ENCODE measurements around the gene CYP3A4. TPM values are rescaled to one million over a fixed set of nuclear protein-coding genes. Genes with fewer than 3 reads are reported as not detected.
"Not testable (repeated sequence)": the region's sequence is repeated elsewhere in the genome, so short reads cannot be mapped to it uniquely, and the experiment has no call there.

The CYP3A4 gene
- polyA plus RNA-seq, 4 donors = 0.20 to 0.46 (median 0.24) TPM

DNA sequence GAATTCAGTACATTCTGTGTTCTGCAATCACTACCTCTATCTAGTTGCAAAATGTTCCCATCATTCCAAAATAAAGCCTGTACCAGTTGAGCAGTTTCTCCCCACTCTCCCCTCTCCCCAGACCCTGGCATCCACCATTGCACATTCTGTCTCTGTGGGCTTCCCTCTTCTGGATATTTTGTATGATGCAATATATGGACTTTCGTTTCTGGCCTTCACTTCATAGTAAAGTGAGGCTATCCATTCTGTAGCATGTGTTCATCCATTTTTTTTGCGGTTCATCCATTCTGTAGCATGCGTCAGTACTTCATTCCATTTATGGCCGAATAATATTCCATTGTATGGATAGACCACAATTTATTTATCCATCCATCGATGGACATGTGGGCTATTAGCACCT is 9.5 kb upstream of the CYP3A4 start:
- no peak for DNase-seq (ENCODE audit: low read depth in 4 of 4, low spot score in 2 of 4)

DNA sequence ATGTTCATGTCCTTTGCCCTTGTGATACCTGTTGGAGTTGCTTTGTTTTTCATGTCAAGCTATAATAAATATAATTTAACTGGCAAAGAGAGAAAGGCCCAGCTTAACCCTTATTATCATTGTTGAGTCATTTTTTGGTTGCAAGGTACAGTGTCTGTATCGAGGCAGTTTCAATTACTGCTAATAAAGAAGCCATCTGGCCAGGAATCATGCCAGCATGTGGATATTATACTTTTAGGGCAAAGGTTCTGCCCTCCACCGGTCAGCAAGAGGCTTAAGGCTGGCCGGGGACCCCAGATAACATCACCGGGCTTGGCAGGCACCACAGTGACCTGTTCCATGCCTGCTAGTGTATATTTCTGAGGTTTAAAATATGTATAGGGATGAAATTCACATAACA is 9.0 kb upstream of the CYP3A4 start:
- no peak for DNase-seq (ENCODE audit: low read depth in 4 of 4, low spot score in 2 of 4)

DNA sequence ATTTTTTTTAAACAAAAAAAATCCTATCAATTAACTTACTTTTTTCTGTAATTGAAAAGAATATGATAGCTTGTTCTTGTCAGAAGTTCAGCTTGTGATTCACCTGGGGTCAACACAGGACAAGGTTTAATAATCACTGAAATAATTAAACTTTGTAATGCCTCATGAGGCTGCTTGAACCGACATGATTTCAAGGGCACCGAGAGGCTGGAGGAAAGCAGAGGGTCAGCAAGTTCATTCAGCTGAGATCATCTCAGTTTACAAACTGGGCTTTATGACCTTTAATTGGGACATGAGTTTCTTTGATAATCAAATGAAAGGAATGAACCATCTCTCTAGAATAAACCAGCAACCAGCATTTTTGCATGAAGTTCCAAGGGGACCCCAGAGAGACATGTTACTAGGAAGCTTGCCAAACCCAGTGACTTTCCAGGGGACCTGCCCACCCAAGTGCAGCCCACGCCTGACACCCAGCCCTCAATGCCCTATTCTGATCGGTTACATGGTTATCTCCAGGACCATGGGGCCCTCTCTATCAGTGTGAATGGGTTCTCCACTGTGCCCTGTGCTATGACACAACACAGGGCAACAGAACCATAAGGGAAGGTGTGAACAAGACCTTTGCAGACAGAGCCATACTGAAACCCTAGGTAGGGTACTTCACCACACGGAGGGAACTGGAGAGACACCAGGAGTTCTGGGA is 7.8 kb upstream of the CYP3A4 start:
- no peak for DNase-seq (ENCODE audit: low read depth in 4 of 4, low spot score in 2 of 4)

DNA sequence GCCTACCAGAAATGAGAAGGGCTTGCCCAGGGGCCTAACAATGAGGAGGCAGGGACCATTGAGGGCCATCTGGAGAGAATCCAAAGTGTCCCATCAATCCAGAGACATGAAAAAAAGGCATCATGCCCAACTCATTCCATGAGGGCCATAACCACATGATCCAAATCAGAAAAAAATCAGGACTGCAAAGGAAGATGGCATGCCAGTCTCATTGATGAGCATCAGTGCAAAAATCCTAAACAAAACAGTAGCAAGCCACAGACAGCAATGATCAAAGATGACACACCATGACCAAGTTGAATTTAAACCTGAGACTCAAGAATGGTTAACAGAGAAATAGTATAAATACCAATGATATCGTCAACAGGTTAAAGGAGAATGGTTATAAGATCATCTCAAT is 7.0 kb upstream of the CYP3A4 start:
- no peak for DNase-seq (ENCODE audit: low read depth in 4 of 4, low spot score in 2 of 4)

DNA sequence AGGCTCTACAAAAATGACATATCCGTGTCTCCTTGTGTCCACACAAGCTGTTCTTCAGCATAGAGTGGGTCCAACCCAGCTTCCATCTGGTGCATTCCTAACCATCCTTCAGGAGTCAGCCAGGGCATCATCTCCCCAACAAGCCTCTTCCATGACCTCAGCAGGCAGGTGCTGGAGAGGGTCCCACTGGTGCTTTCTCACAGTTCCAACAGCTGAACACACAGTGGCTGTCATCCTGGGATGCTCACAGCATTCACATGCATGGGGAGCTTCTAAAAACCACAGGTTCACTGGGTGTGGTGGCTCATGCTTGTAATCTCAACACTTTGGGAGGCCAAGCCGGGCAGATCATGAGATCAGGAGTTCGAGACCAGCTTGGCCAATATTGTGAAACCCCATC is 6.4 kb upstream of the CYP3A4 start:
- DNase-seq (ENCODE audit: low read depth in 4 of 4, low spot score in 2 of 4) = no peak

DNA sequence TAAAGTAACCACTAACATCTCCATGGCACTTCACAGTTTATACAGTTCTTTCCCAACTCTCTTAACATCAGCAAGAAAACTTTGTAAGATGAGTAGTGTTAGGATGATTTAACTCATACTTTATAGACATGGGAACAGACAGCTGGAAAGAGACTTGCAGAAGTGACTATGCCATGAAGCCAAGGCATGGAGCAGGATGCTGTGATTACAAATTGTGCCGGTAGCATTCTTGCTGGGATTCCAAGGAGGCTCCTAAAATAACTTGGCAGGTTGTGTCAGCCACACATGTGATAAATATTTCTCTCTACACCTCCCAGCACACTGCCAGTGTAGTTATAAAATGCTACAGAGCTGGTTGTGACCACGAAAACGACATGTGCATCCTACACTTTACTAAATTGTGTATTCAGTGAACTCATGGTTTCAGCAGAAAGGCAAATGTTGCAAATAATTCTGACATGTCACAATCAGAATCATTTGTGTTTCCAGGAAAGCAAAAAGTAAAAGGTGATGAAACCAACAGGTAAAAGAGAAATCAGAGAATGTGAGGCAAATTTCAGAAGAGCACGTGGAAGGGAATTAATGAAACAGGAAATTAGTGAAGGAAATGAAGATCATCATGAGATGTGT is 5.6 kb upstream of the CYP3A4 start:
- DNase-seq (ENCODE audit: low read depth in 4 of 4, low spot score in 2 of 4) = no peak

DNA sequence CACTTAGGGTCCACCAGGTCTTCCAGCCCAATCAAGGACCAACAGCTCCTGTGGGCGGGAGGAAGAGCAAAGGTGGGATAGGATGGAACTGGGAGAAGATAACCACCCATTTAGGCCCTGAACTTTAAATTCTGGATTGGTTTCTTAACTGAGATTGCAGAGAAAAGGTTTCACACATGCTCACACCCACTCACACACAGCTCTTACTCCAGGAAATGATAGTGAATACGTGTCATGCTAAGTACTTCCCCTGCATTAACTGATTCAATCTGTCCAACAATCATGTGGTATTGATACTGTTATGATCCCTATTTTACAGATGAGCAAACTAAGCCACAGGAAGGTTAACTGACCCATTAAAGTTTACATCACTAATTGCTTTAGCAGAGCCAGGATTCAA is 4.6 kb upstream of the CYP3A4 start:
- no peak for DNase-seq (ENCODE audit: low read depth in 4 of 4, low spot score in 2 of 4)

DNA sequence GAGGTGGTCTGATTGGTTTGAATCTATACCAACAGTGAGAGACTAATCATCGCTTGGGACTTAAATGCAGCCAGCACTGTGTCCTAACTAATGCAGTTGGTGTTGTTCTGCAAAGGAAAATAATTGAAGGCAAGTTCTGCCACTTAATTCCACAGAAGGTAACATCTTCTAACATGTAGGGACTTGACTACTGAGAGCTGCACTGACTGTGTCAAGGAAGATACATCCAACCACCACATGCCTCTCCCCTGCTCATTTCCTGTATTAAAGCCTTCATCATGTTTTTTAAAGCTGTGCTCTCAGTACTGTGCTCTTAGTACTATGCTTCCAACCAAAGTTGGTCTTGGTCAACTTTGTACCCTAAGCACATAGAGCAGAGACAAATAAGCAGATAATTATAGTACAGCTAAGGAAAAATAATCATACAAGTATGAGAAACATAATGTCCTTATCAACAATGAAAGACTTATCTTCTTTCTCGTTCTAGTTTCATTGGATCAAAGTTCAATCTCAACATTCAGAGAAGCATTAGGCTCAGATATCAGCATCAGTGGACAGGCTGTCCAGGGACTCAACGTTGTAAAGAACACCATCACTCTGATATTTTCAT is 2.8 kb upstream of the CYP3A4 start:
- no peak for DNase-seq (ENCODE audit: low read depth in 4 of 4, low spot score in 2 of 4)

DNA sequence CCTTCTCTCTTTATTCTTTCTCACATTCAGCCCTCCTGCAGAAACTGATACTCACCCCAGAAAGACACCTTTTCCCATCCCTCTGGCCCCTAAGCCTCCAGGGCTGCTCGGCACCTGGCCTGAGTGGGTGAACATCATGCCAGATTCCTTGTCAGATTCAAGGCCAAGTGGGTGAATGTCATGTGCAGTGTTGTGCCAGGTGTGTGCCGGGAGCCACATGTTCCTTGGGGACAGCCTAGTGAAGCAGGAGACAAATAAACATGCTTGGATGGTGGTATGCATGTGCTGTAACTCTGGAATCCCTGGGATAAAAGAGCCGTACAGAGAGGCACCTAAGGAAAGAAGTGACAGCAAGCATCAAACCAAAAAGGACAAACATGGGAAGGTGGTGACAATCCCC is 1.7 kb upstream of the CYP3A4 start:
- not testable (repeated sequence) for DNase-seq (ENCODE audit: low read depth in 4 of 4, low spot score in 2 of 4)

DNA sequence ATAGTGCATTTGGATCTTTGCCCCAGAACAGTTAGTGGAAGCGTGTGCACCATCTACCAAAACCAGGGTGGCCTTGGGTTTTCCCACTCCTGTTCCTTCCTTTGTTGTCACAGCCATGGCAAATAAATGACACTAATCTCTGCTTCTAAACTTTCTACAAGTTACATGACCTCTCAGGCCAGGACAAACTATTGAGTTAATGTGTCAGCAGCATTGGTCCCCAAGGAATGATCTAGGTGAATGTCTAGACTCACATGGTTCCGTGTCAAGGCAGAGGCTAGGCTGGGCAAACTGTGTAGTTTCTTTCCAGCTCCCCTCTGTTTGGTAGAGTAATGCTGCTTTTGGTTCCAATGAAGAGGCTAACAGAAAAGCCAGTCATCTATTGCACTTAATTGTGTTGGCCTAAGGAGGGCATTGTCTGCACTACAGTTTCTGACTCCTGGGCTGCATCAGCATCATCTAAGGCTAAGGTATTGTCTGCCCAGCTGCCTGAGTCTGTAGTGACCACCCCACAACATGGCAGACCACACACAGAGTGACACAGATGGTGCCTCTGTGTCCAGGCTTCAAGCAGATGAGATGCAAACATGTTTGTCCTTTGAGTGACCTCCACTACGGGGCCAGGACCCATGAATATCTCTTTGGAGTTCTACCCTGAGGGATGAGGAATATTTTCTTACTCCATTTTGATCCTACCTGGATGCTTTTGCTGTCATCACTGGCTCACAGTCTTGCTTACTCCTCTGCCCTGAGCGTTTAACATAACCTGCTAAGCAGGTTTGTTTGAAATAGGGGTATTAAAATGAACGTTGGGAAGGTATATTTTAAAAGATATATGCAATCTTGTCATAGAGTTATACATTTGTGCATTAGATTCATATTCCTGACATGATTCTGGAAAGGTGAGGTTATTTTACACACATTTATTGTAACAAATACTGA is 1.7 kb downstream of the CYP3A4 start:
- DNase-seq (ENCODE audit: low read depth in 4 of 4, low spot score in 2 of 4) = no peak

DNA sequence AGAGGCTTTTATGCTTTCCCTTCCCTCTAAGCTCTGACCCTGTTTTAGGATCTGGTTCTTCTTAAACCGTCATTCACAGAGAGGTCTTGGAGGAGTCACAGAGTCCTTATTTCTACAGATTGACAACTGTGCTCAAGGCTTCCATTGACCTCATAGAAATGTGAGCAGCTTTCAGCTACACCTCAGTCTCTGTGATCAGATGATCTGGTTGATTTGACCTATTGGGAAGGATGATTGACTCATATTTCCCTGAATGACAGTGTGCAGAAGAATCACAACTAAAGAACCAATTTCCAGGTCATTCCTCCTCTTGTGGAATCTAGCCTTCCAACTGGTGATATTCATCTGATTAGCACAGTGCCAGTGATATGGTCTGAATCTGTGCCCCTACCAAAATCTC is 3.4 kb downstream of the CYP3A4 start:
- DNase-seq (ENCODE audit: low read depth in 4 of 4, low spot score in 2 of 4) = no peak

DNA sequence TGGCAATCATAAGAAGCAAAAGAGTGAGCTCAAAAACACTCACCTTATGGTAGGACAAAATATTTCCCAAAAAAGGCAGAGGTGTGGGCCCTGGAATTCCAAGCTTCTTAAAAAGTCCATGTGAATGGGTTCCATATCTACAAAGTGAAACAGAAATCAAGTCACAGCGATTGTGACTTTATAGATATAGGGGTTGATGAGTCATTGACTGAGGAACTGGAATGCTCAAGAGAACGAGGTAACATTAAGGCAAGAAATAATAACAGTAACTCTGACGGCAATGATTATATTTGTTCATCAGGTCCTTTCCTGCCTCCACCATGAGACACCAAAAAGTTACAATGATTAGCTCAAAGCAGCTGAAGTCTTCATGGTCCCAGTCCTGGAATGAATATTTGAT is 4.0 kb downstream of the CYP3A4 start:
- no peak for DNase-seq (ENCODE audit: low read depth in 4 of 4, low spot score in 2 of 4)

DNA sequence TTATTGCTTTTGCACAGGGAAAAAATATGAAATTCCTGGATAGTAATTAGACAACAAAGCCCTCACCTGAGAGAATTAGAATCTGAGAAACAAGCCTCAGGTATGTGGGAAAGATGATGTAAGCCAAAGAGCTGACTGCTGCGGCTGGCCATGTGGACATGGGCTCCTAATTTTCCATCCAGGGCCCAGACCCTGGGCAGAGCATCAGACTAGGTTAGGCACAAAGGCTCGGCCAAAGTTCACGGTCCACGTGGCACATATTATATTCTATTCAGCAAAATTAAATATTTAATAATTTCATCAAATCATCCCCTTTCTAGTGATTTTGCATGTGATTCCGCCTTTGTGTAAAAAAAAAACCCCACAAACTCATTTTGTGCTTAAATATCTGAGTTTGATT is 5.1 kb downstream of the CYP3A4 start:
- no peak for DNase-seq (ENCODE audit: low read depth in 4 of 4, low spot score in 2 of 4)

DNA sequence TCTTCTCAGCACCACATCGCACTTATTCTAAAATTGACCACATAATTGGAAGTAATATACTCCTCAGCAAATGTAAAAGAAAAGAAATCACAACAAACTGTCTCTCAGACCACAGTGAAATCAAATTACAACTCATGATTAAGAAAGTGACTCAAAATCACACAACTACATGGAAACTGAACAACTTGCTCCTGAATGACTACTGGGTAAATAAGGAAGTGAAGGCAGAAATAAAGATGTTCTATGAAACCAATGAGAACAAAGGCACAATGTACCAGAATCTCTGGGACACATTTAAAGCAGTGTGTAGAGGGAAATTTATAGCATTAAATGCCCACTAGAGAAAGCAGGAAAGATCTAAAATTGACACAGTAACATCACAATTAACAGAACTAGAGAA is 10.6 kb downstream of the CYP3A4 start:
- not testable (repeated sequence) for DNase-seq (ENCODE audit: low read depth in 4 of 4, low spot score in 2 of 4)

DNA sequence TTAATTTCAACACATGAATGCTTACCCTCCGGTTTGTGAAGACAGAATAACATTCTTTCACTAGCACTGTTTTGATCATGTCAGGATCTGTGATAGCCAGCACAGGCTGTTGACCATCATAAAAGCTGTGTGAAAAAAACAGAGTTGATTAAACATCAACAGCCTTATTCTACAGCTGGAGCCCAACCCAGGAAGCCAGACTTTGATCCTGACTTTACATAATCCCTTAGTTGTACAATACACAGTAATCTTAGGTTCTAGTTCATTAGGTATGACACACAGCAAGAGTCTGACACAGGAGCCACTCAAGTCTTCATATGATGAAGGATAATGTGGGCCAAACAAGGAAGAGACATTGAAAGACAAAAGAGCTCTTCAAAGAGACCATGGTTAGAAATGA is 11.4 kb downstream of the CYP3A4 start:
- DNase-seq (ENCODE audit: low read depth in 4 of 4, low spot score in 2 of 4) = no peak

DNA sequence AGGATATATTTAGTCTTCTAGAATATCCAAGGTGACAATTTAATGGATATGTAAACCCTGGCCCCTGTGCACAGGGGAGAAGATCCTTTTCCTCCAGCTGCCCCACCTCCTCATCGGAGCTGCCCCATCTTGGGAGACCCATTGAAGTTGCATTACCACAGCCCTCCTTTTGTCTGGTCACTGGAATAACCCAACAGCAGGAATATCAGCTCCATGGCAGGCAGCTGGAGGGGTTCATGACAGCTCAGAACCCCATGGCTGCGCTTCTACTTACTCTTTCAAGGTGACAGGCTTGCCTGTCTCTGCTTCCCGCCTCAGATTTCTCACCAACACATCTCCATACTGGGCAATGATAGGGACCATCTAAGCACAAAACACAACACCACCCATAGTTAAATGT is 14.5 kb downstream of the CYP3A4 start:
- not testable (repeated sequence) for DNase-seq (ENCODE audit: low read depth in 4 of 4, low spot score in 2 of 4)

DNA sequence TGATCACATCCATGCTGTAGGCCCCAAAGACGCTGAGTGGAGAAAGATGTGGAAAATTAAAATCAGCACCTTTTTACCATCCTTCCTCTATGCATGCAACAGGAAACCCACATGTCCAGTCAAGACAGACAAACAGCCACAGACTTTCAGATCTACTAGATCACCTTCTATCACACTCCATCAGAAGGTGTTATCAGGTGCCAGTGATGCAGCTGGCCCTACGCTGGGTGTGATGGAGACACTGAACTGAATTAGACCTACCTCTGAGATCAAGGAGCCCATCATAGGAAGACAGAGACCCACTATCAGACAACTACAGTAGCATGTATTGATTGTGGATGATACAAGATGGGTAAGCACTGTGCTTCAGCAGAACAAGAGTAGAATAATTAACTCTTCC is 15.5 kb downstream of the CYP3A4 start:
- no peak for DNase-seq (ENCODE audit: low read depth in 4 of 4, low spot score in 2 of 4)

DNA sequence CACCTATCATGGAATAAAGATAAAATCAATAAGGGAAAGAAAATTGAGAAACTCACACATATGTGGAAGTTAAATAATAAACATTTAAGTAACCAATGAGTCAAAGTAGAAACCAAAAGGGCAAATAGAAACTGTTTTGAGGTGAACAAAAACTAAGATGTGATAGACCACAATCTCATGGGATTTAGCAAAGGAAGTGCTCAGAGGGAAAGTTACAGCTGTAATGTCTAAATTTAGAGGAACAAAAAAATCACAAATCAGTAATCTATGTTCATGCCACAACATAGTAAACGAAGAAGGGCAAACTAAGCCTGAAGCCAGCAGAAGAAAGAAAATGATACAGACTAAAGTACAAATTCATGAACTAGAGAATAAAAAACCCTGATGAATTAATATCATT is 16.3 kb downstream of the CYP3A4 start:
- no peak for DNase-seq (ENCODE audit: low read depth in 4 of 4, low spot score in 2 of 4)

DNA sequence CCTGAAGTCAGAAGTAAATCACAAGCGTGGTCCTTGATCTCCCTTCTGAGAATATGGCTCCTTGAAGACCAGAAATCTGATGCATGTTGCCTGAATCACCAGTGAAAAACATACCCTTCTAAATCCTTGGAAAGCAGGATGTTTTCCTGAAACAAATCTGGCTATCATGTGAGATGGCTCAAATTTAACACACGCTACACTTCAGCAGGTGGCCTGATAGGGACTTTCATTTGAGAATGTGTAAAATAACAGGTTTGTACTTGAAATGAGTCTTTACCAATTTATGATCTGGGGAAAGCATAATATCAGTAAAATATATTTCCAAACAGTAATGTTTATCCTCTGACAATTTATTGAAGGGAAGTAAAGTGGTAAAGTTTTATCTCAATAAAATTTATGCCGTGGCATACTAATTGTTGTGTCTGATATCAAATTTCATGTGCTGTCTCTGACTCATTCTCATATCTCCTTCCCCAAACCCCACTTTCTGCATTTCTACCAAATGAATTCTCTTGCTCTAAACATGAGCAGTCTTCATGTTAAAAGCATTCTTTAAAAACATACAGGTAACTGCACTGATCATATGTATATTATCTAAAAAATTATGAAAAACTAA is 17.4 kb downstream of the CYP3A4 start:
- DNase-seq (ENCODE audit: low read depth in 4 of 4, low spot score in 2 of 4) = no peak

DNA sequence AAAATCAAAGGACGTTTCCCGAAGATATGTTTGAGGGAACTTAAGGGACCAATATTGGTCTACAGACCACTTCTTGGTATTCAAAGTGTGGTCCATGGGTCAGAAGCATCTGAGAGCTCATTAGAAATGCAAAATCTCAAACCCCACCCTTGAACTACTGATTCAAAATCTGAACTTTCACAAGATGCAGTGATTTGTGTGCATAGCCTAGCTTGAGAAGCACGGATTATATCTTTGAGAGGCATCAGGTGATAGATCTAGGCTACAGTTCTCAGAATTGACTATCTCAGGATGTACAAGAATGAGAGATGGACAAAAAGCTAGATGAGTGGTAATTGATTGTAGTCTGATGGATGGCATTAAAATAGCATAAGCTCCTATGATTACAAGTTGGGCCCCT is 19.5 kb downstream of the CYP3A4 start:
- no peak for DNase-seq (ENCODE audit: low read depth in 4 of 4, low spot score in 2 of 4)
